Ureter (tissue), 1 donor: ENCODE data around the gene HDHD2. TPM values are rescaled to one million over a fixed set of nuclear protein-coding genes. Genes with fewer than 3 reads are reported as not detected.

ENCODE experiments used
- DNase-seq: peaks from one replicate; pipeline ENCODE4 v3.0.0-alpha.2; 2020; ENCODE audit warnings: low spot score
- total RNA-seq: library from RNA; stranded (reverse); gene quantifications from one replicate; pipeline ENCODE4 v1.2.4, GENCODE V29; 2023
- donor health status: DM: yes; HTN: yes; CAD: no.

HDHD2 gene
- total RNA-seq, 1 donor from 2014 or later: 46.9 TPM

DNA sequence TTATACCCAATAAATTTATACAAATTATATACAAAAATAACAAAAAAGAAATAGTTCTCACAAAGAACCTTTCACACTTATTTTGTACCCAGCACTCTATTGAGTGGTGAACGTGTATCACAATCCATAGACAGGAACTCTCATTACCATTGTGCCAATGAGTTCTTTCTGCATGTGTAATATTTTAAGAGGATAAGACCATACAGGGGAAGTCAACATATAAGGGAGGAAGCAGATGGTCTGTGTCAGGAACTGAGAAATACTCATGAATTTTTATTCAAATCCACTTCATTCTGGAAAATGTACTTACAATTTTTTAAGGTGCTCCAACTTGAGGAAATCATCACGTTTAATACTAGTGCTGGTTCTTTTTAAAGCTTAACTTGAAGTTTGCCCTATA, 87.8 kb downstream of the HDHD2 start:
- no peak for DNase-seq

Other genes with a start within 250 kb of the HDHD2 start
- gene PIAS2, start 233.0 kb downstream of the HDHD2 start, total RNA-seq: 59.9 TPM
- 3.5 TPM for gene KATNAL2, start 232.9 kb downstream of the HDHD2 start, total RNA-seq
- not detected for gene ELOA2, start 114.9 kb downstream of the HDHD2 start, total RNA-seq
- 13.5 TPM for gene IER3IP1, start 25.9 kb upstream of the HDHD2 start, total RNA-seq
- gene SKOR2, start 101.2 kb upstream of the HDHD2 start, total RNA-seq: not detected